Inflammatory macrophage treated with lipopolysaccharide for 1 hour (primary cell): ENCODE results near the gene HIVEP3.

ENCODE experiments used
- DNase-seq, 2 donors: peaks; one replicate each; pipeline ENCODE4 v3.0.0-alpha.2; 2020 to 2022

Gene HIVEP3

GRCh38 chr1:41489561-41489960, 429.2 kb downstream of the HIVEP3 start:
- DNase-seq: no peak

GRCh38 chr1:41488040-41488951, 430.4 kb downstream of the HIVEP3 start:
- DNase-seq: no peak

- DNase-seq: peak; percentile 53 to 66
Observed at GRCh38 chr1:41487126-41488039, 431.3 kb downstream of the HIVEP3 start.

GRCh38 chr1:41486371-41487125, 432.2 kb downstream of the HIVEP3 start:
- DNase-seq: peak in 1 of 2 donors; percentile 27

GRCh38 chr1:41486053-41486370, 432.7 kb downstream of the HIVEP3 start:
- no peak for DNase-seq

- DNase-seq: peak in 1 of 2 donors; percentile 37
Observed at GRCh38 chr1:41485605-41486004, 433.1 kb downstream of the HIVEP3 start.

- DNase-seq: no peak
Observed at GRCh38 chr1:41484402-41485241, 434.1 kb downstream of the HIVEP3 start, which contains the start of gene EDN2. EDN2 (minus strand) TSS chr1:41484683; CDS start chr1:41484601, 82 bp downstream.

GRCh38 chr1:41483960-41484401, 434.7 kb downstream of the HIVEP3 start:
- no peak for DNase-seq

GRCh38 chr1:41483001-41483850, 435.5 kb downstream of the HIVEP3 start:
- DNase-seq: no peak

- DNase-seq: no peak
Observed at GRCh38 chr1:41482001-41482765, 436.5 kb downstream of the HIVEP3 start.

GRCh38 chr1:41481109-41481775, 437.5 kb downstream of the HIVEP3 start:
- DNase-seq: no peak

GRCh38 chr1:41480204-41481108, 438.3 kb downstream of the HIVEP3 start:
- DNase-seq: no peak

- no peak for DNase-seq
Observed at GRCh38 chr1:41479808-41480160, 438.9 kb downstream of the HIVEP3 start.

- DNase-seq: no peak
Observed at GRCh38 chr1:41479000-41479807, 439.5 kb downstream of the HIVEP3 start.

GRCh38 chr1:41478118-41478748, 440.5 kb downstream of the HIVEP3 start:
- no peak for DNase-seq

- no peak for DNase-seq
Observed at GRCh38 chr1:41476807-41477361, 441.8 kb downstream of the HIVEP3 start.
